Measurements from ENCODE around the gene BTN1A1. TPM values are rescaled to one million over a fixed set of nuclear protein-coding genes. Genes with fewer than 3 reads are reported as not detected.

The BTN1A1 gene
- total RNA-seq, 1 donor = not detected

GRCh38 chr6:26476896-26477295, 23.2 kb upstream of the BTN1A1 start:
- TF ChIP-seq CTCF (IDR thresholded peaks at IDR 0.05; ENCODE audit: insufficient read depth, low read length) = no peak
- no peak for DNase-seq (ENCODE audit: low read depth)
- H3K4me3 ChIP-seq (ENCODE audit: low read depth, low read length) = no peak overlapping the region

- no peak overlapping the region for H3K4me3 ChIP-seq (ENCODE audit: low read depth, low read length)
- no peak for DNase-seq (ENCODE audit: low read depth)
- no peak for TF ChIP-seq CTCF (IDR thresholded peaks at IDR 0.05; ENCODE audit: insufficient read depth, low read length)
Observed at GRCh38 chr6:26477426-26477825, 22.7 kb upstream of the BTN1A1 start.

- no peak for DNase-seq (ENCODE audit: low read depth)
- H3K4me3 ChIP-seq (ENCODE audit: low read depth, low read length) = no peak overlapping the region
- no peak for TF ChIP-seq CTCF (IDR thresholded peaks at IDR 0.05; ENCODE audit: insufficient read depth, low read length)
Observed at GRCh38 chr6:26478100-26478984, 21.8 kb upstream of the BTN1A1 start.

- no peak overlapping the region for H3K4me3 ChIP-seq (ENCODE audit: low read depth, low read length)
- no peak for DNase-seq (ENCODE audit: low read depth)
- no peak for TF ChIP-seq CTCF (IDR thresholded peaks at IDR 0.05; ENCODE audit: insufficient read depth, low read length)
Observed at GRCh38 chr6:26478985-26479278, 21.2 kb upstream of the BTN1A1 start.

- no peak overlapping the region for H3K4me3 ChIP-seq (ENCODE audit: low read depth, low read length)
- no peak for TF ChIP-seq CTCF (IDR thresholded peaks at IDR 0.05; ENCODE audit: insufficient read depth, low read length)
- no peak for DNase-seq (ENCODE audit: low read depth)
Observed at GRCh38 chr6:26482338-26482737, 17.8 kb upstream of the BTN1A1 start.

GRCh38 chr6:26483727-26484126, 16.4 kb upstream of the BTN1A1 start:
- no peak for TF ChIP-seq CTCF (IDR thresholded peaks at IDR 0.05; ENCODE audit: insufficient read depth, low read length)
- DNase-seq (ENCODE audit: low read depth) = no peak
- no peak overlapping the region for H3K4me3 ChIP-seq (ENCODE audit: low read depth, low read length)

- TF ChIP-seq CTCF (IDR thresholded peaks at IDR 0.05; ENCODE audit: insufficient read depth, low read length) = no peak
- no peak for DNase-seq (ENCODE audit: low read depth)
- H3K4me3 ChIP-seq (ENCODE audit: low read depth, low read length) = no peak overlapping the region
Observed at GRCh38 chr6:26484161-26484560, 15.9 kb upstream of the BTN1A1 start.
